GM04503 (cell line): ENCODE data around the gene FOXO4.

Source experiments
- DNase-seq: peaks from one replicate; pipeline ENCODE4 v3.0.0-alpha.2; 2012; ENCODE audit warnings: low read depth

FOXO4 gene

DNA sequence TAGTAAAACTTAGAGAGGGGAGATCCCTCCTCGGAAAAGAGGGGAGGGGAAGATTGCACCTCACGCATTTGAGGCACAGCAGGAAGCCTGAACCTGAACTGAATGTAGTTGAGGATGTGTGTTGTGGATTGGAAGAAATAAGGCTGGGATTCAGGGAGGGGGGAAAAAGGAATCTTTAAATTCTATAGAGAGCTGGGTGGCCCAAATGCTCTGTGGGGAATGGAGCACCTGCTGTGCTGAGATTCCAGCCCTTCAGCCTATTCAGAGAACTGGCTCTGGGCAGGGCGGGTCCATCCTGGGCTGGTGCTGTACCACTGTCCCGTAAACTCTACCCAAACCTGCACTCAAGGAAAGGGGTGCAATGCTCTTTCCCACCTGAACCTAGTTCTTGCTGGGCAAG lies 4.1 kb downstream of the FOXO4 start:
- DNase-seq: no peak

DNA sequence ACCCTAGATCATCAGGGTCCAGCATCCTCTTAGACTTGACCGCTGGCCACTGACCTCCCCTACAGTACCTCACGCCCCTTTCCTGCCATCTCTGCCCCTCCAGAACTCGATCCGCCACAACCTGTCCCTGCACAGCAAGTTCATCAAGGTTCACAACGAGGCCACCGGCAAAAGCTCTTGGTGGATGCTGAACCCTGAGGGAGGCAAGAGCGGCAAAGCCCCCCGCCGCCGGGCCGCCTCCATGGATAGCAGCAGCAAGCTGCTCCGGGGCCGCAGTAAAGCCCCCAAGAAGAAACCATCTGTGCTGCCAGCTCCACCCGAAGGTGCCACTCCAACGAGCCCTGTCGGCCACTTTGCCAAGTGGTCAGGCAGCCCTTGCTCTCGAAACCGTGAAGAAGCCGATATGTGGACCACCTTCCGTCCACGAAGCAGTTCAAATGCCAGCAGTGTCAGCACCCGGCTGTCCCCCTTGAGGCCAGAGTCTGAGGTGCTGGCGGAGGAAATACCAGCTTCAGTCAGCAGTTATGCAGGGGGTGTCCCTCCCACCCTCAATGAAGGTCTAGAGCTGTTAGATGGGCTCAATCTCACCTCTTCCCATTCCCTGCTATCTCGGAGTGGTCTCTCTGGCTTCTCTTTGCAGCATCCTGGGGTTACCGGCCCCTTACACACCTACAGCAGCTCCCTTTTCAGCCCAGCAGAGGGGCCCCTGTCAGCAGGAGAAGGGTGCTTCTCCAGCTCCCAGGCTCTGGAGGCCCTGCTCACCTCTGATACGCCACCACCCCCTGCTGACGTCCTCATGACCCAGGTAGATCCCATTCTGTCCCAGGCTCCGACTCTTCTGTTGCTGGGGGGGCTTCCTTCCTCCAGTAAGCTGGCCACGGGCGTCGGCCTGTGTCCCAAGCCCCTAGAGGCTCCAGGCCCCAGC lies 5.2 kb downstream of the FOXO4 start:
- no peak for DNase-seq

DNA sequence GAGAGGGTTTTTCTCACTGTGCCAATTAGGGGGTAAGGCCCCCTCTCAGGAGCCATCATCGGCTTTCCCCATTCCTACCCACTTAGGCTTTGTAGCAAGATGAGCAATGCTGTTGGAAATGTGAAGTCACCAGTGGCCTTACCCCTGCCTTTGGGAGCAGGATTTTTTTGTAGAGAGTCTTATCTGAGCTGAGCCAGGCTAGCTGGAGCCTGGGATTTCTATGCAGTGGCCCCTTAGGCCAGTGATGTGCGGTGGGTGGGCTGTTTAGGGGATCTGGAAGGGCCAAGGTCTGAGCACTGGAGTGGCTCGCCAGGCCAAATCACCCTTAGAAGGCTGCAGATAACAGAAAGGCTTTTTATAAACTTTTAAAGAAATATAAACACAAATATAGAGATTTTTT lies 6.6 kb downstream of the FOXO4 start:
- no peak for DNase-seq

DNA sequence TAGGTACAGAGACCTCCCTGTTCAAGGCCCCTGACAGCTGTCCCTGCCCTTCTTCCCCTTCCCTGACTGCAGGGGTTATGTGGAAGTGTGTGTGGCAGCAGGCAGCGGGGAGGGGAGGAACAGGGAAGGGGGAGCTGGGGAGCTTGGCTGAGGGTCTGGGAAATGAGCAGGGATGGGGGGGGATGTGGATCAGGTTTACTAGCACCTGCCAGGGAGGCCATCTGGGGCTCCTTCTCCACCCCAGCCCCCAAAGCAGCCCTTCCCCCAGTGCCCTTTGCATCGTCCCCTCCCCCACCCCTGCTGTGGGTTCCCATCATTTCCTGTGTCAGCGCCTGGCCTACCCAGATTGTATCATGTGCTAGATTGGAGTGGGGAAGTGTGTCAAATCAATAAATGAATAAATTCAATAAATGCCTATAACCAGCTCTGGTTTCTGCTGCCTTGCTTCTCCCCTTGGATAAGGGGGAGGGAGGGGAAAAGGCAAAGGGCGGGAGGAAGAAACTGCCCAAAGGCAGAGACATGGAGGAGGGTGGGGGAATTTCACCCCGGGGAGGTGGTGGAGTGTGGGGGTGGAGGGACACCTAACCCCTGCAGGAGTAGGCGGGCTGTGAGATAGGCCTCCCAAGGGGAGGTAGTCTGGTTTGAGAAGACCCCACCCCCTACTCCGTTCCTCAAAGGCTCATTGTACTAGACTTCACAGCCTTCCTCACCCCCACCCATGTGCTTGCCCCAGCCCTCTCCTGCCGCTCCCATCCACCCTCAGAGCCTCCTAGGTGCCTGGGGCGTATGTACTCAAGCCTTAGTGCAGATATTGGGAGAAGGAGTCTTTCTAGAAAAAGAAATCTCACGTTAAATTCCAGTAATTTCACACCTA lies 7.7 kb downstream of the FOXO4 start:
- DNase-seq: no peak

DNA sequence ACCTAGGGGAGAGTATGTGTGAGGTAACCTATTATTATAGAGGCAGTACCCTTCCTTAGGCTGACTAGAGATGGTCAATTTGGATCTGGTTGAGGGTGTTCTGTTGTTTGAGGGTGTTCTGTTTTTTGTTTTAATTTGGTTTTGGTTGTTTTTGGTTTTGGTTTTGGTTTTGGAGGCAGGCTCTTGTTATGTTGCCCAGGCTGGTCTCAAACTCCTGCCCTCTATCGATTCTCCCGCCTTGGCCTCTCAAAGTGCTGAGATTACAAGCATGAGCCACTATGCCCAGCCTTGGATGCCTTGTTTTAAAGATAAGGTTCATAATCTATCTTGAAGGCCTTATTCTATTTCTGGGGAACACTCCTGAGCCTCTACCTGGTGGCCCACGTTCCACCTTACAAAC lies 10.0 kb downstream of the FOXO4 start:
- no peak for DNase-seq

DNA sequence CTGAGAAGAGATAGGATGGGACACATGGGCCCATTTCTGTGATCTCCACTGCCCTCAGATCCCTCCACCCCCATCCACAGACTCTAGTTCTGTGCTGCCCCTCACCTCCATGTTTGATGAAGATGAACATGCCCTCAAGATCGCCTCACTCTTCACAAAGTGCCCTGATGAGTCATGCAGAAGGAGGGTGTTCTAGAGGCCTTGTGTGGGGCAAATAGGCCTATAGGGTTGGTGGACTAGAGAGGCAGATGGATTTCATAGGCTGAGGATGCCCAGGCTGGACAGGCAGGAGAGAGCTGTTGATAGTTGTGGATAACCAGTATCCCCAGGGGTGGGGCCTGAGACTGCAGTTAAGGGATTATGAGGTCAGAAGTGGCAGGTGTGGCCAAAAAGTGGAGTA lies 10.8 kb downstream of the FOXO4 start, which contains the start of gene CXorf65:
Gene CXorf65 (minus strand): TSS at position 314 of the 400 bp plus-strand sequence. CDS start 184 bp downstream, at position 130.
- no peak for DNase-seq

DNA sequence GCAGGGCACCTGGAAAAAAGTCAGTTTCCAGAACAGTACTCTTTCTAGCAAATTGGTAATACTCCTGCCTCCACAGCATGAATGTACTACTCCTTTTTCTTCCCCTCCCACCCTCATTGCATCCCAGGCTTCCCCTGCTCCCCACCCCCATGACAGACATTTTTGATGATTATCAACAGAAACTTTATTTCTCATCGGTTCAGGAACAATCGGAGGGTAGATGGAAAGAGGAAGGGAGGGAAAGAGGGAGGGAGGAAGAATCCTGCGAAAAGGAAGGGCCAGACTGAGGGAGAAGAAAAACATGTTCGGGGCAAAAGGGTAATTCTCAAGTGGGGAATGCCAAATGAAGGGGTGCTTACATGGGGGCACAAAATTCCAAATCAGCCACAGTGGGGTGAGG lies 11.6 kb downstream of the FOXO4 start:
- DNase-seq: no peak

DNA sequence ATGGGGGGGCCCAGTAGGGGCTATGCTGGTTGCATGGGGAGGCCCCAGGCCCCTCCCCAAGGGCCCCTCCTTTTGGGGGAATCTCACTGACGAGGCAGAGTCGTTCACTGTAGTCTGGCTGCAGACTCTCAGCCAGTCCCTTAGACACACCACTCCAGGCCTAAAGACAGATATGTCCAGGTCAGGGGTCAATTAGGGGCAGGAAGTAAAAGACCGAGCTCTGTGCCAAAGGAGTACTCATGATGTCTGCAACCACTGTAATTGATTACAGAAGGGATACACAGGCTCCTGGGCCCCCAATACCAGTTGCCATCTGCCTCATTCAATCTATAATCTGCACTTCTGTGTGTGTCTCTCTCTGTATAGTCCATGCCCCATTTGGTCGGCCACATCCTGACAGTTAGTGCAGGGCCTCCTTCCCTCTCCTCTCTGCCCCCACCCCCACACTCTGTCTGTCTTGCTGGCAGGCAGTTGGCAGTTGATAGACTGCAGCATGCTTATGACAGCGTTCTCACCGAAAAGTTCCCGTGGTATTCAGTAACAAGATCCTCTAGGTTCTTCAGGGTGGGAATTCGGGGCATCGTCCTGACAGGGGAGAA lies 12.2 kb downstream of the FOXO4 start:
- DNase-seq: no peak

DNA sequence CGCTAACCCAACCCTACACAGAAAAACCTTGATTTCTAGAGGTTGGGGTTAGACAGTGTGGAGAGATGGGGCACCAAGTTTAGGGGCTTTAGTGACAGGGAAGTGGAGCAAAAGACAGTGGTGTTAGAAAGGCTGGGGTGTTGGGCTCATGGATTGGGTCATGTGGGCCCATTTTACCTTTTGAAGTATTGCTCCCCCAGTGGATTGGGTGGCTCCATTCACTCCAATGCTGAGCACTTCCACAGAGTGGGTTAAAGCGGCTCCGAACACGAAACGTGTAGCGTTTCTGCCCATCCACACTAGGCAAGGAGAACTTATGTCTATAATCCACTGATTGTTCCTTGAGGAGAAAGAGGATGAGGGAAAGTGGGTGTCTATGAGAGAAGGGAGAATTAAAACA lies 13.4 kb downstream of the FOXO4 start:
- DNase-seq: no peak

DNA sequence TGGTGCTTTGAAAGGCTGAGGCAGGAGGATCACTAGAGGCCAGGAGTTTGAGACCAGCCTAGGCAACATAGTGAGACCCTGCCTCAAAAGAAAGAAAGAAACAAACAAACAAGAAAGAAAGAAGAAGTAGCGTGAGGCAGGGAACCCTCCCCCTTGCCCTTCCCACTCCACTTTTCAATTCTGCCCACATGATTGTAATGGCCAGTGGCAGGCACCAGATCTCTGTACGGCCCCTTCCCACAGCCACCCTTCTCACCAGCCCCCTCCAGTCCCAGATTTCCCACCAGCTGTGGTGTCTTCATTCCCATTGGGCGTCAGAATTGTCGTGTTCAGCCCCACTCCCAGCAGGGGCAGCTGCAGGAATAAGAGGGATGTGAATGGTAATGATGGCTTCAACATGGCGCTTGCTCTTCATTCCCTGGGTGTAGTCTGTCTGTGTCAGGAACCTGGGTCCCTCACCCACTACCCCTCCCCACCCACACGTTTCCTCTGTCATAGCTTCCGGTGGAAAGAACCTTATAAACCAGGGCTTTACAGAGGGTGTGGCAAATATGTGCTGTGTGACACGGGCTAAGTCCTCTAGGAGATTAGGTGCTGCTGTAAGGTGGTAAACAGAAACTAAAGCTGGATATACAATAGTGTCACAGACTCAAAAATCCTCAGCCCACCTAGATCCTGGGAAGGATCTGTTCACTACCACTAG lies 15.6 kb downstream of the FOXO4 start, which contains the start of gene IL2RG:
Gene IL2RG (minus strand): TSS at position 437 of the 703 bp plus-strand sequence. CDS start 38 bp downstream, at position 399.
- no peak for DNase-seq

DNA sequence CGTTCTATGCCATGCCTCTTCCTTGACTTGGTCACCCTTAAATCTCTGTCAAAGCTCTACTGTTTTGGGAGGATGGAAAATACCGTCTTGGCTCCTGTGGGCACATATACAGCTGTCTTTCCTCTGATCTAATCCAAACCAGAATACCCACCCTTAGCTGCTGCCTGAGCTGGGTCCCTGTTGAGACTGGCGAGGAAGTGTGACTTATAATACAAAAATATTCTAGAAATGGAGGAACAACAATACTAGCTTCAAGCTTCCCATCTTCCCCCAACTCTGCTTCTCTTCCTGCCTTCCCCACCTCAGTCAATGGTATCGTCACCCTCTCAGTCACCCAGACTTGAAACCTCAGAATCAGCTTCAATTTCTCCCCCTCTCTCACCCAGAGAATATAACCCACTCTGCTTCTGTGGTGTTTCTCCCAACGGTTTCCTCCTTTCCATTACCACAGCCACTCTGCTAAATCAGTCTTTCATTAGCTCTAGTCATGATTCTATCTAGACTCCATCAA lies 16.3 kb downstream of the FOXO4 start:
- DNase-seq: no peak

DNA sequence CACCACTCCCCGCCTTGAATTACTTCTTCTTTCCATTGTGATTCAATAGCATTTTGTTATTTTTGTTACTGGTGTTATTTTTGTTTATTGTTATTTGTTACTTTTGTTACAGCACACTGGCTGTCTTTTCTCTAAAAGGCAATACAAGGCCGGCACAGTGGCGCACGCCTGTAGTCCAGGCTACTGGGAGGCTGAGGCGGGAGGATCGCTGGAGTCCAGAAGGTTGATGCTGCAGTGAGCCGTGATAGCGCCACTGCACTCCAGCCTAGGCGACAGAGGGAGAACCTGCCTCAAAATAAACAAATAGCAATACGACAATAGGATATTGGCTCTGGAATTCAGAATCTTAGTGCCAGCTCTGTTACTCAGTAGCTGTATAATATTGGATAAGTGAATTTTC lies 21.7 kb downstream of the FOXO4 start:
- no peak for DNase-seq

DNA sequence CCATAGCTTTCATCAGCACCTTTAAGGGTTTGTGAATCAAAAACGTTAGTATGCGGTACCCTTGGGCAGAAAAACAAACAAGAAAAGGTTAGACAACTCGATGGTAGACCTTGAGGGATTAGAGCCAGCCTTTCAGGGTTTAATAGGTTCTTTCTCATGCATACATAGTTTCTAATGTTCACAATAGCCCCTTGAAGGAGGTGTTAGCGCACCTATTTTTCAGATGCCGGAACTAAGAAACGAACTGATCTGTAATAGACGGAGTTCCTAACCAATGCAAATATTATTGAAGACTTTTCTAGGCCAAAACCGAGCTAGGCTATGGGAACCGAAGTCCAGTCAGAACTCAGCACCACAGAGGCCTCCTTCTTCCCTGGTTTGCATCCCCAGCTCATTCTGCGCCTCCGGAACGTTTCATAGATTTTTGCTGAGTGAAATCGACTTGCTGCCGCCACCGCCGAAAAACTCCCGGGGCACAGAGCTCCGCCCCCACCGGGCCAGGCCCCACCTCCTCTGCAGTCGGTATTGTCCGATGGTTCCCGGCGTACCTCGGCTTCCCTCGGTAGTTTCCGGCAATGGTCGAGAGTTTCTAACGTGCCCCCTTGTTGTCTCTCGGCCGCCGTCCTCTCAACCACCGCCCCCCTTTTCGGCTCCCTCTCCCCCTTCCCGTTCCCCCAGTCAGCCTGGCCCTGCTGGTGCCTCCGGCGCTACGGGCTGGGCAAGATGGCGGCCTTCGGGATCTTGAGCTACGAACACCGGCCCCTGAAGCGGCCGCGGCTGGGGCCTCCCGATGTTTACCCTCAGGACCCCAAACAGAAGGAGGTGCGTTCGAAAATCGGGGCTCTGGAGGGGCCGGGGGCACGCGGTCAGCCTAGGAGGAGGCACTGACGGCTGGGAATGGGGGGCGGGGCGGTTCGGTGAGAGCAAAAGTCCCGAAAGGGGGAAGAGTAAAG lies 22.7 kb downstream of the FOXO4 start, which contains the start of gene MED12:
Gene MED12 (plus strand): TSS at position 565 of the 953 bp plus-strand sequence. CDS start 159 bp downstream, at position 724.
- peak; percentile 35 for DNase-seq

DNA sequence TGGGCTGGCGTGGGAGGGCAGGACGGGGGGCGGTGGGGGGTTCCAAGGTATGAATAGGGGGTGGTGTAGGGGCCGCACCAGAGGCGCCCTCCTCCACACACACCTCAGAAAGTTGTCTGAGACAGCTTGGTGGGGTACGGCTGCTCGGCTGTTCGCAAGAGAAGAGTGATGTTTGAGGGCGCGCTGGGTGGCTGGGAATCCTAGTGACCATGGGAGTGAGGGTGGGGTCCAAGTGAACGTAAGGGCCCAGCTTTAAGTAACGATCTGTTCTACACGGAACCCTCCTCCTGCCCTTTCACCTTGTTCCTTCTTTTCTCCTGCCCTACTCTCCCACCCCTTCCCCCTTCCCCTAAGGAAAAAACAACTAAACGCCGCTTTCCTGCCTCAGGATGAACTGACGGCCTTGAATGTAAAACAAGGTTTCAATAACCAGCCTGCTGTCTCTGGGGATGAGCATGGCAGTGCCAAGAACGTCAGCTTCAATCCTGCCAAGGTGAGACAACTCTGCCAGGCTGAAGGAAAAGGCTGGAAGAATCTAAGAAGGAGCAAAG lies 23.4 kb downstream of the FOXO4 start:
- no peak for DNase-seq

DNA sequence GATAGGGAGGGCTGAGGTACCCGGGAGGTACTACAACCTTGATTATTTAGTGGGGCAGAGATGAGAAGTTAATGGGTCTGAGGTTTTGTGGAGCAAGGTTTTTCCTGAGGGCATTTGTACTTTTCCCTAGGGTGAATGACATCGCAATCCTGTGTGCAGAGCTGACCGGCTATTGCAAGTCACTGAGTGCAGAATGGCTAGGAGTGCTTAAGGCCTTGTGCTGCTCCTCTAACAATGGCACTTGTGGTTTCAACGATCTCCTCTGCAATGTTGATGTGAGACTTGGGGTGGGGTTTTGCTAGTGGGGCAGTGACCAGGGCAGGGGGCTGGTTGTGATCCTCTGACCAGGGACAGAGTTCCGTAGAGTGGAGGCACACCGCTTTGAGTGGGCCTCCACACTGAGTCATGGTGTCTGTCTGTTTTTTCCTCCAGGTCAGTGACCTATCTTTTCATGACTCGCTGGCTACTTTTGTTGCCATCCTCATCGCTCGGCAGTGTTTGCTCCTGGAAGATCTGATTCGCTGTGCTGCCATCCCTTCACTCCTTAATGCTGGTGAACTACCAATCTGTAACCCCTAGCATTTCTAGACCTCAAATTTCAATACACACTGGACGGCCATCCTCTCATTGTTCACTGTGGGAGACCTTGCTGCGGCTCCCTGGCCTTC lies 32.6 kb downstream of the FOXO4 start:
- no peak for DNase-seq

DNA sequence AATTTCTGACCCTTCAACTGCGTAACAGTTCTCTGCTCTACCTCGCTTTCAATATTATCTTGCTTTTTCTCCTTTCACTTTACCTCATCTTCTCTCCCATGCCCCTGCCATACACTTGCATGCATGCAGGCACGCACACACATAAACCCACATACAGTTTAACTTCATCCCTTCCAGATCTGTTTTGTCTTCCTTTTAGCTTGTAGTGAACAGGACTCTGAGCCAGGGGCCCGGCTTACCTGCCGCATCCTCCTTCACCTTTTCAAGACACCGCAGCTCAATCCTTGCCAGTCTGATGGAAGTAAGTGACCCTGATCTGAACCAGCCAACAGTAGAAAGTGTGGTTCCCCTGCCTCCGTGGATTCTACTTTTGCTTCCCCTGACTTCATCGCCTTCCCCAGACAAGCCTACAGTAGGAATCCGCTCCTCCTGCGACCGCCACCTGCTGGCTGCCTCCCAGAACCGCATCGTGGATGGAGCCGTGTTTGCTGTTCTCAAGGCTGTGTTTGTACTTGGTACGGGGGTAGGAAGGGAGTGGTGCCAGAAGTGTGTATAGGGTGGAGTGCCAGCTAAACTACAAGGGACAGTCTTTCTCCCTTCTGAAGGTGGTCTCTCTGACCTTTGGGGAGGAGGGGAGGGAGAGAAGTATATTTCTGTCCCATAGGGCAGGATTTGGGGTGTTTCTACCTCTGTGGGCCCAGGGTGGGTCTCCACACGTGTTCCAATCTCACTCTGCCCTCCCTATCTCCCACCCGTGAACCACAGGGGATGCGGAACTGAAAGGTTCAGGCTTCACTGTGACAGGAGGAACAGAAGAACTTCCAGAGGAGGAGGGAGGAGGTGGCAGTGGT lies 33.5 kb downstream of the FOXO4 start:
- no peak for DNase-seq

DNA sequence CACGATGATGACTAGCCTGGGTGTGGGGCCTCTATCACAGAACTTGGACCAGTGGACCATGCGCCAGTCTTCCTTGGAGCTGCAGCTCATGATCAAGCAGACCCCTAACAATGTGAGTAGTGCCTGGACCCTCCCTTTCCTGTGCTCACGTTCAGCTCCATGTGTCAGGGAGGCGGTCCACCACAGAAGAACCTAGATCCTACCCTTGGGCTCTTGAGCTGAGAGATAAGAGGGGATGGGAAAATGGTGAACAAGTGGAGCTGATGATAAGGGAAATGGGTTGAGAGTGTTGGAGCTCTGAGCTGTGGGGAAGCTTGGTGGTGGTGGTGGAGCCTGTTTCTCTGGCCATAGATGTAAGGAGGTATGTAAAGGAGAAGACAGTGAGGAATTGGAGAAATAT lies 35.9 kb downstream of the FOXO4 start:
- DNase-seq: no peak

DNA sequence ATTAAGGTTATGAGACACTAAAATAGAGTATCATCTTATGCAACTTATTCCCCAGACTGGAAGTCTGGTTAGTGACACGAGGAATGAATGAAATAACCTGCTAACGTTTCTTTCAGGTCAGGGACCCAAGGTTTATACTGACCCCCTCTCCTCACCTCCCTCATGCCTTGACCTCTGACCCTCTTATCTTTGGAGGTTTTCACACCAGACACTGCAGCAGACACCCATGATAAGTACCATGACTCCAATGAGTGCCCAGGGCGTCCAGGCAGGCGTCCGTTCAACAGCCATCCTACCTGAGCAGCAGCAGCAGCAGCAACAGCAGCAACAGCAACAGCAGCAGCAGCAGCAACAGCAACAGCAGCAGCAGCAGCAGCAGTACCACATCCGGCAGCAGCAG lies 44.8 kb downstream of the FOXO4 start:
- DNase-seq: no peak
